ENCODE results near the gene SLC17A9. TPM values are rescaled to one million over a fixed set of nuclear protein-coding genes. Genes with fewer than 3 reads are reported as not detected.

Gene SLC17A9
- total RNA-seq, 4 donors from 2014 or later: 3.8 to 19.0 (median 5.2) TPM

GRCh38 chr20:62956387-62957135 lies 4.1 kb downstream of the SLC17A9 start:
- Histone ChIP-seq H3K9me3 (no peaks in the 10 kb centered on the region), H3K4me1 (peaks cover 0 to 31% (median 23%) of the 10 kb centered on the region in 4 donors), H3K36me3 (no peaks in the 10 kb centered on the region), H3K4me3 (no peak overlapping the region), H3K27ac (no peak overlapping the region), H3K27me3 (no peaks in the 10 kb centered on the region)
- DNase-seq: no peak
- TF ChIP-seq POLR2A (IDR thresholded peaks at IDR 0.05): no peak
- TF ChIP-seq, protein P1, sequence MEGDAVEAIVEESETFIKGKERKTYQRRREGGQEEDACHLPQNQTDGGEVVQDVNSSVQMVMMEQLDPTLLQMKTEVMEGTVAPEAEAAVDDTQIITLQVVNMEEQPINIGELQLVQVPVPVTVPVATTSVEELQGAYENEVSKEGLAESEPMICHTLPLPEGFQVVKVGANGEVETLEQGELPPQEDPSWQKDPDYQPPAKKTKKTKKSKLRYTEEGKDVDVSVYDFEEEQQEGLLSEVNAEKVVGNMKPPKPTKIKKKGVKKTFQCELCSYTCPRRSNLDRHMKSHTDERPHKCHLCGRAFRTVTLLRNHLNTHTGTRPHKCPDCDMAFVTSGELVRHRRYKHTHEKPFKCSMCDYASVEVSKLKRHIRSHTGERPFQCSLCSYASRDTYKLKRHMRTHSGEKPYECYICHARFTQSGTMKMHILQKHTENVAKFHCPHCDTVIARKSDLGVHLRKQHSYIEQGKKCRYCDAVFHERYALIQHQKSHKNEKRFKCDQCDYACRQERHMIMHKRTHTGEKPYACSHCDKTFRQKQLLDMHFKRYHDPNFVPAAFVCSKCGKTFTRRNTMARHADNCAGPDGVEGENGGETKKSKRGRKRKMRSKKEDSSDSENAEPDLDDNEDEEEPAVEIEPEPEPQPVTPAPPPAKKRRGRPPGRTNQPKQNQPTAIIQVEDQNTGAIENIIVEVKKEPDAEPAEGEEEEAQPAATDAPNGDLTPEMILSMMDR (IDR thresholded peaks at IDR 0.05): no peak

DNA sequence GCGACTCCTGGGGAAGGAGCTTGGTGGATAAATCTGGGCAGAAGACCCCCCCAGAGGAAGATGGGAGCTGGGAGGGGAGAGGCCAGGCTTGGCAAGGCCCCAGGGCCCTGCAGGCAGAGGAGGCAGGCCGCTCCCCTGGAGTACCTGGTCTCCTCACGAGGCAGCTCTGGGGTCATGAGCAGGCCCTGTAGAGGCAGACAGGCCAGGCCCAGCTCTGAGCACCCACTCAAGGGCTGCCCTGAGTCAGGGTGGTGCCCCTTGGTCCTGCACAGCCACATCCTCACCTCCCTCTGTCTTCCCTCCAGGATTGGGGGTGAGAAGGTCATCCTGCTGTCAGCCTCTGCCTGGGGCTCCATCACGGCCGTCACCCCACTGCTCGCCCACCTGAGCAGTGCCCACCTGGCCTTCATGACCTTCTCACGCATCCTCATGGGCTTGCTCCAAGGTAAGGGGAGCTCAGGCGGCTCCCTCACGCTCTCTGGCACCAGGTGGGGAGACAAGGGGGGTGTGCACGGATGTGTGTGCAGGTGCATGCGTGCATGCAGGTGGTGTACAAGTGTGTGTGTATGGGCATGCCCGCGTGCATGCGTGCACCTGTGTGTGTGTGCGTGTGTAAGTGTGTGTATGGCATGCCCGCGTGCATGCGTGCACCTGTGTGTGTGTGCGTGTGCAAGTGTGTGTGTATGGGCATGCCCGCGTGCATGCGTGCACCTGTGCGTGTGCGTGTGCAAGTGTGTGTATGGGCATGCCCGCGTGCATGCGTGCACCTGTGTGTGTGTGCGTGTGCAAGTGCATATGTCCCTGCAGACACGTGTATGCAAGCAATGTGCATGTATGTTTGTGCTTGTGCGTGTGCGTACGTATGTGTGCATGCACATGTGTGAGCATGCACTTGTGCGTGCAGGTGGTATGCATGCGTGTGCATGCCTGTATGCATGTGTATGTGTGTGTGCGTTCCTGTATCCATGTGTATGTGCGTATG lies 4.9 kb downstream of the SLC17A9 start:
- H3K9me3 ChIP-seq: no peaks in the 10 kb centered on the region
- no peak overlapping the region for H3K27ac ChIP-seq
- H3K4me1 ChIP-seq: peaks cover 0 to 22% (median 19%) of the 10 kb centered on the region in 4 donors
- H3K27me3 ChIP-seq: no peaks in the 10 kb centered on the region
- H3K4me3 ChIP-seq: no peak overlapping the region
- TF ChIP-seq POLR2A (IDR thresholded peaks at IDR 0.05): no peak
- TF ChIP-seq, protein P1 (IDR thresholded peaks at IDR 0.05): no peak
- DNase-seq: no peak
- no peaks in the 10 kb centered on the region for H3K36me3 ChIP-seq

GRCh38 chr20:62958388-62959100 lies 6.0 kb downstream of the SLC17A9 start:
- TF ChIP-seq POLR2A (IDR thresholded peaks at IDR 0.05): no peak
- TF ChIP-seq, protein P1 (IDR thresholded peaks at IDR 0.05): no peak
- Histone ChIP-seq H3K36me3 (no peaks in the 10 kb centered on the region), H3K27me3 (no peaks in the 10 kb centered on the region), H3K4me3 (no peak overlapping the region), H3K9me3 (no peaks in the 10 kb centered on the region), H3K27ac (no peak overlapping the region), H3K4me1 (peaks cover 0 to 11% (median 9%) of the 10 kb centered on the region in 4 donors)
- no peak for DNase-seq

DNA sequence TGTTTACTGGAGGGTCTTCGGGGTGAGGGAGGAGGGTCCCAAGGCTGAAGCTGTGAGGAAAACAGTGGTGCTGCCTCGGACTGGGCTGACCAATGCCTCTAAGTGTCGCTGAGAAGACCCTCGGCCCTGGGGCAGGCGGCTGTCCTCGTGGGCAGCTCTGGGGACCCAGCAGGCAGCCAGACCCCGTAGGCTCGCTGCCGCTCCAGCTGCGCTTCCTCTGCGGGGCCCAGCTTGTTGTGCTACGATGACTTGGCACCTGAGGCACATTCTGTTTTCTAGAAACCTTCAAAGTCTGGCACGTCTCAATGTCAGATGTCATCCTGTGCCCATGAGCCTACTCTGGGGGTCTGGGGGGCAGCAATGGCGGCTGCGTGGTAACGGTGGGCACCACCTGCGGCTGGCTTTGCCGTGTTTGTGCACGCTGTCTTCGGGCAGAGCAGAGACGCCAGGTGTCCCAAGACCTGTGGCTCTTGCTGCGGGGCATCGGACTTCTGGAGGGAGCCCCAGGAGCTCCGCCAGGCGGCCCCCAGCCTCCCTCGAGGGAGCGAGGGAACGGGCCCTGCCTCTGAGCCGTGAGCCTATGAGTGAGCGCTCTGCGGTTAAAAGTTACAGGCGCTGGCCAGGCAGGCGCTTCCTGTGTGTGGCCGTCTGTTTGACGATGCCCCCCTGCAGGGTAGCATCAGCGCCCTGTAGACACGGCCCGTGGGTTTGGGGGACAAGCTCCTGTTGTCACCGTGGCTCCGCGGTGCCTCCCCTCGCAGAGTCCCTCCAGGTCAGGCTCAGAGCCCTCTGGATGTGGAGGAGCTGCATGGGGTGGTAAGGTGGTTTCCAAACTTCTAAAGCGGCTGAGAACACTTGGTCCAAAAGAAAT lies 6.8 kb downstream of the SLC17A9 start:
- no peak for DNase-seq
- peaks cover 0 to 6% (median 5%) of the 10 kb centered on the region in 4 donors for H3K4me1 ChIP-seq
- no peaks in the 10 kb centered on the region for H3K36me3 ChIP-seq
- H3K27me3 ChIP-seq: no peaks in the 10 kb centered on the region
- TF ChIP-seq, protein P1 (IDR thresholded peaks at IDR 0.05): no peak
- no peak for TF ChIP-seq POLR2A (IDR thresholded peaks at IDR 0.05)
- no peak overlapping the region for H3K27ac ChIP-seq
- no peak overlapping the region for H3K4me3 ChIP-seq
- no peaks in the 10 kb centered on the region for H3K9me3 ChIP-seq

Measured in Peyer's patch (tissue), 4 donors.